Measurements from ENCODE around the gene SCARB1. TPM values are rescaled to one million over a fixed set of nuclear protein-coding genes. Genes with fewer than 3 reads are reported as not detected.

SCARB1 gene
- total RNA-seq, 1 experiment from 2014 or later, result 31.3 TPM

DNA sequence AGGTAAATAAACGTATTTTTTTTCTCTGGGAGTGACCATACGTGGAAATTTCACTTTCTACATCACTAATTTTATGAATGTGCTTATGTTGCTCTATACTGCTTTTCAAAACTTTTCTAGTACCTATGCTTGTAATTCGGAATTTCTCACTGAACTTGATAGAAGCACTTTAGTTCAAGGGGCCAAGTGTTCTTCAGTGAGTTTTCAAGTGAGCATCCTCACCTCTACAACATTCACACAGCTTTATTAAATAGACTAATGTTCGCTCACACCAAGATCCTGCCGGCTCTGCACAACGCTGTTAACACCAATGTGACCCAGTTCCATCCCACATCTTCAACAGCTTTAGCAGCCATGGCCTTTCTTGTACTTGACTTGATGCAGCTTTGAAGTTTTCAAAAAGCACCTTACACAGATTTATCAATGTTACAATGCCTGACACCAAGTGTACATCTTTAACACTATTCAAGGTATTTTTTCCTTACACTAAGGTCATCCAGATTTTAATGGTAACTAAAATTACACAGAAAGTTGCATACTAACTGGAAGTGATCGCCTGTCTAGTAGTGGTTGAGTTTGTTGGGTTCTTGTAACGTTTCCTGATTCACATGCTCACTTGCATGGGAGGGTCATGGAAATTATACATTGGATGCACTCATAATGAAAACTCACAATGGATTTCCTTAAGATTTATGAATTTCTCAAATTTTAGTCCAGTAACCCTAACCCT, 46.3 kb upstream of the SCARB1 start:
- Histone ChIP-seq H2BK12ac (ENCODE audit: insufficient read length, low read depth, low read length) (no peak overlapping the region), H3K18ac (ENCODE audit: insufficient read length, low read depth, low read length) (no peak overlapping the region), H3K4me2 (ENCODE audit: insufficient read depth, insufficient read length, low read length) (no peak overlapping the region), H3K27me3 (ENCODE audit: insufficient read depth, low read length) (no peaks in the 10 kb centered on the region), H3K27ac (ENCODE audit: insufficient read length, low read depth, low read length) (no peak overlapping the region), H3K9ac (ENCODE audit: extremely low read depth, insufficient read length, low read length) (no peak overlapping the region), H3K14ac (ENCODE audit: insufficient read depth, low read length) (no peak overlapping the region), H3K4me1 (ENCODE audit: insufficient read depth, low read length) (no peaks in the 10 kb centered on the region), H3K79me1 (ENCODE audit: insufficient read depth, low read depth, low read length, poor library complexity, severe bottlenecking) (peaks cover 3% of the 10 kb centered on the region), H4K91ac (ENCODE audit: insufficient read length, low read depth, low read length) (no peak overlapping the region), H4K8ac (replicated peaks; ENCODE audit: insufficient read length, low read depth, low read length) (no peak overlapping the region), H2BK5ac (ENCODE audit: insufficient read length, low read length) (no peak overlapping the region), H3K79me2 (ENCODE audit: insufficient read depth, low read length) (peaks cover 14% of the 10 kb centered on the region), H2AFZ (ENCODE audit: low read length) (no peak overlapping the region), H4K5ac (ENCODE audit: insufficient read length, low read depth, low read length) (no peak overlapping the region), H3K23me2 (ENCODE audit: insufficient read length, low read depth, low read length, poor library complexity, severe bottlenecking) (peaks cover 5% of the 10 kb centered on the region), H2BK15ac (ENCODE audit: low read depth, low read length) (no peak overlapping the region), H4K20me1 (ENCODE audit: control insufficient read depth, insufficient read depth, insufficient read length) (no peaks in the 10 kb centered on the region), H2AK5ac (ENCODE audit: insufficient read length, low read length) (no peak overlapping the region), H2BK120ac (ENCODE audit: low read depth, low read length, poor library complexity, severe bottlenecking) (no peak overlapping the region), H3K56ac (ENCODE audit: insufficient read length, low read depth, low read length) (no peak overlapping the region), H3K23ac (ENCODE audit: insufficient read length, low read depth, low read length) (no peak overlapping the region), H2BK20ac (ENCODE audit: low read depth, low read length, poor library complexity, severe bottlenecking) (no peak overlapping the region), H3K4ac (ENCODE audit: low read depth, low read length) (no peak overlapping the region), H3T11ph (ENCODE audit: low read length) (no peak overlapping the region), H3K9me3 (ENCODE audit: control insufficient read depth, low read depth, low read length) (no peaks in the 10 kb centered on the region)
- Mint-ChIP-seq H3K36me3 (ENCODE audit: insufficient read depth in 1 of 3, low read depth in 3 of 3) (peaks cover 32 to 40% (median 36%) of the 10 kb centered on the region in 3 experiments), H3K27me3 (ENCODE audit: low read depth) (peaks cover 6% of the 10 kb centered on the region), H3K4me3 (no peak overlapping the region), H3K27ac (peak overlapping the region in 1 of 3 experiments; percentile 22; a peak in 2 of 7 replicates), H3K4me1 (peaks cover 29 to 31% of the 10 kb centered on the region in 2 experiments), H3K9me3 (peaks cover 4 to 15% of the 10 kb centered on the region in 2 experiments)
- WGBS (ENCODE audit: extremely low coverage, insufficient read length, low lambda C conversion rate), result no CpG with 5 or more reads among the region's 8 CpGs
- TF ChIP-seq, protein P1, sequence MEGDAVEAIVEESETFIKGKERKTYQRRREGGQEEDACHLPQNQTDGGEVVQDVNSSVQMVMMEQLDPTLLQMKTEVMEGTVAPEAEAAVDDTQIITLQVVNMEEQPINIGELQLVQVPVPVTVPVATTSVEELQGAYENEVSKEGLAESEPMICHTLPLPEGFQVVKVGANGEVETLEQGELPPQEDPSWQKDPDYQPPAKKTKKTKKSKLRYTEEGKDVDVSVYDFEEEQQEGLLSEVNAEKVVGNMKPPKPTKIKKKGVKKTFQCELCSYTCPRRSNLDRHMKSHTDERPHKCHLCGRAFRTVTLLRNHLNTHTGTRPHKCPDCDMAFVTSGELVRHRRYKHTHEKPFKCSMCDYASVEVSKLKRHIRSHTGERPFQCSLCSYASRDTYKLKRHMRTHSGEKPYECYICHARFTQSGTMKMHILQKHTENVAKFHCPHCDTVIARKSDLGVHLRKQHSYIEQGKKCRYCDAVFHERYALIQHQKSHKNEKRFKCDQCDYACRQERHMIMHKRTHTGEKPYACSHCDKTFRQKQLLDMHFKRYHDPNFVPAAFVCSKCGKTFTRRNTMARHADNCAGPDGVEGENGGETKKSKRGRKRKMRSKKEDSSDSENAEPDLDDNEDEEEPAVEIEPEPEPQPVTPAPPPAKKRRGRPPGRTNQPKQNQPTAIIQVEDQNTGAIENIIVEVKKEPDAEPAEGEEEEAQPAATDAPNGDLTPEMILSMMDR (conservative IDR thresholded peaks at IDR 0.05), result no peak
- no peak for DNase-seq
